CD4-positive, alpha-beta T cell (primary cell): Measurements from ENCODE around the gene PM20D1. TPM values are rescaled to one million over a fixed set of nuclear protein-coding genes. Genes with fewer than 3 reads are reported as not detected.
A peak's percentile ranks its signal among the peaks of the same experiment; 100 is the strongest.

Experiments used
- ATAC-seq: fragments of 200-7000 bp; cut with Tn5 transposase; one replicate; pipeline ENCODE4 v1.10.0; 2022; ENCODE audit warnings: mild to moderate bottlenecking; ENCODE audit not compliant: poor library complexity
- CTCF ChIA-PET: fragments of 350-600 bp; sonication (Branson Sonifier 250); formaldehyde crosslinking; loops from one replicate; lab custom pipeline; 2021; ENCODE audit warnings: antibody characterized with exemption, inconsistent platforms; lab: Charles Lee
- POLR2A ChIA-PET: fragments of 350-600 bp; sonication (Branson Sonifier 250); formaldehyde crosslinking; loops from one replicate; lab custom pipeline; 2021; ENCODE audit warnings: antibody characterized with exemption, inconsistent platforms; lab: Charles Lee
- DNase-seq, 14 experiments: peaks; one replicate each; pipeline ENCODE4 v3.0.0-alpha.2; 2013 to 2020; ENCODE audit warnings: mixed read lengths in 2 of 14
- H3K27ac ChIP-seq, 2 donors: one replicate each; pipeline versions ENCODE4 v1.5.1 to v1.7.0; 2013; ENCODE audit warnings: low read length in 2 of 2, low read depth in 1 of 2, mild to moderate bottlenecking in 1 of 2
- H3K27me3 ChIP-seq, 2 experiments: 1 replicate in 1 of 2; 2 replicates in 1 of 2; pipeline versions ENCODE4 v1.6.1 to v1.7.0; 2013; ENCODE audit warnings: low read length in 2 of 2, control low read depth in 1 of 2, mild to moderate bottlenecking in 1 of 2, moderate library complexity in 1 of 2; ENCODE audit not compliant: insufficient read depth in 2 of 2, control insufficient read depth in 1 of 2
- H3K36me3 ChIP-seq: one replicate; pipeline ENCODE4 v1.6.1; 2013; ENCODE audit warnings: low read length, control low read depth; ENCODE audit not compliant: insufficient read depth
- H3K4me1 ChIP-seq: one replicate; pipeline ENCODE4 v1.6.1; 2013; ENCODE audit warnings: low read length, control low read depth; ENCODE audit not compliant: insufficient read depth
- H3K4me3 ChIP-seq: one replicate; pipeline ENCODE4 v1.5.1; 2013; ENCODE audit warnings: mild to moderate bottlenecking, low read length, moderate library complexity
- H3K9me3 ChIP-seq, 2 experiments: 1 replicate in 1 of 2; 2 replicates in 1 of 2; pipeline versions ENCODE4 v1.6.1 to v1.7.0; 2013; ENCODE audit warnings: low read length in 2 of 2, mild to moderate bottlenecking in 2 of 2, control low read depth in 1 of 2, moderate library complexity in 1 of 2; ENCODE audit not compliant: control insufficient read depth in 1 of 2, insufficient read depth in 1 of 2
- H3K27ac Mint-ChIP-seq: one replicate; pipeline ENCODE4 v1.8.0; 2020; ENCODE audit warnings: mixed read lengths
- H3K27me3 Mint-ChIP-seq: one replicate; pipeline ENCODE4 v1.8.0; 2021; ENCODE audit warnings: mixed read lengths
- H3K36me3 Mint-ChIP-seq: one replicate; pipeline ENCODE4 v1.8.0; 2021; ENCODE audit warnings: low read depth, mixed read lengths
- H3K4me1 Mint-ChIP-seq: one replicate; pipeline ENCODE4 v1.8.0; 2021; ENCODE audit warnings: low read depth, mixed read lengths
- H3K4me3 Mint-ChIP-seq: one replicate; pipeline ENCODE4 v1.8.0; 2020; ENCODE audit warnings: mild to moderate bottlenecking, mixed read lengths
- H3K9me3 Mint-ChIP-seq: one replicate; pipeline ENCODE4 v1.8.0; 2020; ENCODE audit warnings: mixed read lengths
- intact Hi-C, 2 experiments: fragments of 100-400 bp; cut with DNase I in 1 of 2; cut with micrococcal nuclease in 1 of 2; formaldehyde crosslinking; loops; one replicate each; pipeline versions ENCODE4 v1.15.1 to v1.9.0; 2023 to 2025; cut with DNase I, micrococcal nuclease
- total RNA-seq, 174 experiments: library from RNA in 2 of 174; stranded (reverse) in 2 of 174; gene quantifications; one replicate each; pipeline ENCODE4 v1.2.3 and lab custom pipeline; 2021 to 2026
- TF ChIP-seq, protein P1 (sequence below): fragments of 200-600 bp; IDR thresholded peaks from one replicate; pipeline ENCODE4 v1.8.0; 2022; ENCODE audit warnings: antibody characterized with exemption, mild to moderate bottlenecking

PM20D1 gene
- total RNA-seq, 2 experiments from 2014 or later: 1.2 to 1.4 TPM

DNA sequence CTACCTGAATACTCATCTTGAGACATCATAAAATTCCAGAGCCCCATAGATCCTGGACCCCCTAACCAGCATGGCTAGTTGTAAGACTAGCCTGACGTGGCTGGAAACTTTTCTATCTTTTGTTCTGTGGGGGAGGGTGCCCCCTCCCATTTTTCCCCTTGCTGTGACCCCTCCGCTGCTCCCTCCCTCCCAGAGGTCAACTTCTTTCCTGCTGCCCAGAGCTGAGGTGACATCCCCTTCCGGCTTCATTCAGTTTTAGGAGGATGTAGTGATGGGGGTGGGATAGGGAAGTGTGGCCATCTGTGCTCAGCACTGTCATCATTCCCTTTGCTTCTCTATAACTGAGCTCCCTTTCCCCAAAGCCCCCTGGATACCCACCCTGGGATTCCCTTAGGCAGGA, 32.6 kb downstream of the PM20D1 start:
- Mint-ChIP-seq H3K4me1 (peaks cover 17% of the 10 kb centered on the region), H3K27me3 (no peaks in the 10 kb centered on the region), H3K9me3 (no peaks in the 10 kb centered on the region), H3K36me3 (peaks cover 10% of the 10 kb centered on the region), H3K4me3 (no peak overlapping the region), H3K27ac (no peak overlapping the region)
- H3K27me3 ChIP-seq: no peaks in the 10 kb centered on the region
- no peak for ATAC-seq
- no peak for DNase-seq
- TF ChIP-seq, protein P1, sequence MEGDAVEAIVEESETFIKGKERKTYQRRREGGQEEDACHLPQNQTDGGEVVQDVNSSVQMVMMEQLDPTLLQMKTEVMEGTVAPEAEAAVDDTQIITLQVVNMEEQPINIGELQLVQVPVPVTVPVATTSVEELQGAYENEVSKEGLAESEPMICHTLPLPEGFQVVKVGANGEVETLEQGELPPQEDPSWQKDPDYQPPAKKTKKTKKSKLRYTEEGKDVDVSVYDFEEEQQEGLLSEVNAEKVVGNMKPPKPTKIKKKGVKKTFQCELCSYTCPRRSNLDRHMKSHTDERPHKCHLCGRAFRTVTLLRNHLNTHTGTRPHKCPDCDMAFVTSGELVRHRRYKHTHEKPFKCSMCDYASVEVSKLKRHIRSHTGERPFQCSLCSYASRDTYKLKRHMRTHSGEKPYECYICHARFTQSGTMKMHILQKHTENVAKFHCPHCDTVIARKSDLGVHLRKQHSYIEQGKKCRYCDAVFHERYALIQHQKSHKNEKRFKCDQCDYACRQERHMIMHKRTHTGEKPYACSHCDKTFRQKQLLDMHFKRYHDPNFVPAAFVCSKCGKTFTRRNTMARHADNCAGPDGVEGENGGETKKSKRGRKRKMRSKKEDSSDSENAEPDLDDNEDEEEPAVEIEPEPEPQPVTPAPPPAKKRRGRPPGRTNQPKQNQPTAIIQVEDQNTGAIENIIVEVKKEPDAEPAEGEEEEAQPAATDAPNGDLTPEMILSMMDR: no peak
- intact Hi-C loops: no loop called here
- H3K9me3 ChIP-seq: no peaks in the 10 kb centered on the region
- ChIA-PET CTCF (interaction anchor here (1.3 kb wide), 1 partner anchor 160 kb away, joined by 3 read pairs; no protein-coding TSS in a partner anchor), POLR2A (interaction anchor here (1.0 to 1.3 kb wide), 2 partner anchors 9 to 12 kb away, joined by 3 read pairs; no protein-coding TSS in a partner anchor)
- H3K4me3 ChIP-seq: no peak overlapping the region
- H3K36me3 ChIP-seq: no peaks in the 10 kb centered on the region
- no peak overlapping the region for H3K27ac ChIP-seq
- peaks cover 13% of the 10 kb centered on the region for H3K4me1 ChIP-seq

GRCh38 chr1:205813755-205814058, 36.2 kb downstream of the PM20D1 start:
- H3K4me3 Mint-ChIP-seq: peak overlapping the region; percentile 97
- Histone ChIP-seq H3K4me3 (peak overlapping the region; percentile 97), H3K27ac (no peak overlapping the region), H3K4me1 (peaks cover 48% of the 10 kb centered on the region), H3K27me3 (no peaks in the 10 kb centered on the region), H3K9me3 (no peaks in the 10 kb centered on the region), H3K36me3 (peaks cover 7% of the 10 kb centered on the region)
- ATAC-seq (no peak), DNase-seq (peak in 3 of 14 experiments; percentile 37 to 69 (median 59))
- no peaks in the 10 kb centered on the region for H3K9me3 Mint-ChIP-seq
- H3K27ac Mint-ChIP-seq: peak overlapping the region; percentile 85
- intact Hi-C loops: loop anchor here (1.0 to 2.0 kb wide), 6 partner anchors 35 to 183 kb away; partner anchors contain the start of genes NUCKS1 (in 1 of the 2) and RAB29 (in 1 of the 2)
- H3K27me3 Mint-ChIP-seq: no peaks in the 10 kb centered on the region
- POLR2A ChIA-PET: interaction anchor here (1.0 to 2.9 kb wide), 4 partner anchors 8 to 64 kb away, joined by 4 to 21 read pairs (median 14); partner anchors contain the start of genes NUCKS1, PM20D1 and RAB29
- TF ChIP-seq, protein P1: no peak
- CTCF ChIA-PET: interaction anchor here (0.9 kb wide), 1 partner anchor 222 kb away, joined by 4 read pairs; no protein-coding TSS in a partner anchor
- H3K36me3 Mint-ChIP-seq: peaks cover 38% of the 10 kb centered on the region
- peaks cover 54% of the 10 kb centered on the region for H3K4me1 Mint-ChIP-seq

DNA sequence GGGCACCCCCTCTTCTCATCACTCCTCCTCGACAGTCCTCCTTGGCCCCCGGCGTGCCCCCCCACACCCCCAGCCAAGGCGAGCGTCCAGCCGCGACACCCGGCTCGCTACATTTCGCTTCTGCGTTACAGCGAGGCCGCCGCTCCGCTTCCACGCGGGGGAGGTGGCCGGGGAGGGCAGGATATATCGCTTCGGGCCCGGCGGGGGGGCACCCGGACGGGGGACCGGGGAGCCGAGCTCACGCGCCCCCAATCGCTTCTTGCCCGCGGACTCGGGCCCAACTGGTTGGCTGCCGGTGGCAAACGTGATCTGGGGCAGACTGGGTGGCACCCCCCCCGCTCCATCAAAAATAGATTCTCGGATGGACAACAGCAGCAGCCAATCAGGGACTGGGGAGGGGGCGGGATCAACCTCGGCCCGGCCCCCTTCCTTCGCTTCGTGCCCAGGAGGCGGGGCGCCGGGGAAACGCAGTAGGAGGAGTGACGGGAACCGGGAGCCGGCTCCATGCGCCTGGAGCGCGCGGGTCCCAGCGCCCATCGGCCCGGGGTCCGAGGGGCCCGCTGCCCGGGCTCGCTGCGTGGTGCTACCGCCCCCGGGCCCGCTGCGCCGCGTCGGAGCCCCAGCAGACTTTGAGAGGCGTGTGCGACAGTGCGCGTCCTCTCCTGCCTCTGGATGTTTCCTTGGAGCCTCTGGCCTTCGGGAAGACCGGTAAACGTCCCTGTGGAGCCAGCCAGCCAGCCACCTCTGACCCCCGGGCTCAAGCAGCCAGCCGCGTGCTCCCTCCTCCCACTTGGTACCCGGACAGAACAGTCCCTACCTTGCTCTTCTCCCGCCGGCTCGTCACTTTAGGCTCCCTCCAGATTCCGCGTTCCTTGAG, 36.8 kb downstream of the PM20D1 start, which contains the start of gene SLC41A1:
Gene SLC41A1, minus strand, starts transcription at position 321 of the 877 bp plus-strand sequence. CDS start 2,757 bp downstream, outside the sequence.
- H3K9me3 Mint-ChIP-seq: no peaks in the 10 kb centered on the region
- peaks cover 60% of the 10 kb centered on the region for H3K4me1 Mint-ChIP-seq
- H3K4me3 ChIP-seq: peak within 1 kb of the TSS; percentile 97
- no peaks in the 10 kb centered on the region for H3K27me3 Mint-ChIP-seq
- ATAC-seq: peak; percentile 95
- intact Hi-C loops: loop anchor here (1.0 to 2.0 kb wide), 5 partner anchors 36 to 182 kb away; partner anchors contain the start of genes NUCKS1 (in 1 of the 2) and RAB29 (in 1 of the 2)
- peak within 1 kb of the TSS; percentile 19 to 60 for H3K27ac ChIP-seq
- H3K36me3 ChIP-seq: peaks cover 7% of the 10 kb centered on the region
- peak; percentile 85 to 97 (median 90) for DNase-seq
- ChIA-PET CTCF (no interaction called here), POLR2A (interaction anchor here (0.6 to 2.9 kb wide), 6 partner anchors 8 to 64 kb away, joined by 3 to 21 read pairs (median 8); partner anchors contain the start of genes NUCKS1, PM20D1 and RAB29)
- TF ChIP-seq, protein P1: no peak
- H3K27me3 ChIP-seq: no peaks in the 10 kb centered on the region
- H3K27ac Mint-ChIP-seq: peak within 1 kb of the TSS; percentile 85
- H3K36me3 Mint-ChIP-seq: peaks cover 43% of the 10 kb centered on the region
- H3K4me1 ChIP-seq: peaks cover 53% of the 10 kb centered on the region
- peak within 1 kb of the TSS; percentile 97 for H3K4me3 Mint-ChIP-seq
- H3K9me3 ChIP-seq: no peaks in the 10 kb centered on the region
